Gastrocnemius medialis (tissue), 4 donors: ENCODE data around the gene TBCCD1. TPM values are rescaled to one million over a fixed set of nuclear protein-coding genes. Genes with fewer than 3 reads are reported as not detected.

Experiments used
- ATAC-seq, 2 donors: fragments of 150-250 bp; one replicate each; pipeline ENCODE4 v1.9.1; 2016
- DNase-seq, 2 donors: peaks; one replicate each; pipeline ENCODE4 v3.0.0-alpha.2; 2019
- H3K27ac ChIP-seq, 4 donors: fragments of 200-600 bp; sonication (generic); 1 replicate in 1 of 4; 2 replicates in 3 of 4; pipeline ENCODE4 v1.5.1; 2016 to 2018; ENCODE audit warnings: mild to moderate bottlenecking in 2 of 4, moderate library complexity in 1 of 4
- H3K27me3 ChIP-seq, 3 donors: fragments of 200-600 bp; sonication (generic) in 2 of 3; 1 replicate in 1 of 3; 2 replicates in 2 of 3; pipeline versions ENCODE4 v1.5.1 to v1.6.0; 2016 to 2019; ENCODE audit warnings: mild to moderate bottlenecking in 1 of 3, moderate library complexity in 1 of 3
- H3K36me3 ChIP-seq, 2 donors: fragments of 200-600 bp; sonication (generic) in 1 of 2; one replicate each; pipeline ENCODE4 v1.5.1; 2017 to 2018
- H3K4me1 ChIP-seq, 2 donors: fragments of 200-600 bp; sonication (generic) in 1 of 2; one replicate each; pipeline ENCODE4 v1.5.1; 2016 to 2017; ENCODE audit warnings: mild to moderate bottlenecking in 2 of 2
- H3K4me3 ChIP-seq, 4 donors: fragments of 200-600 bp; sonication (generic) in 3 of 4; 1 replicate in 1 of 4; 2 replicates in 3 of 4; pipeline ENCODE4 v1.5.1; 2016 to 2019; ENCODE audit warnings: mild to moderate bottlenecking in 2 of 4
- H3K9me3 ChIP-seq, 3 donors: fragments of 200-600 bp; sonication (generic) in 2 of 3; 1 replicate in 1 of 3; 2 replicates in 2 of 3; pipeline ENCODE4 v1.5.1; 2016 to 2019
- CTCF ChIP-seq, 5 experiments: fragments of 450-650 bp in 3 of 5; fragments of 200-600 bp in 2 of 5; sonication (generic) in 2 of 5; IDR thresholded peaks in 4 of 5; conservative IDR thresholded peaks in 1 of 5; 1 replicate in 4 of 5; 2 replicates in 1 of 5; pipeline ENCODE4 v1.5.1; 2016 to 2019; ENCODE audit warnings: antibody characterized with exemption in 5 of 5, mild to moderate bottlenecking in 3 of 5, moderate library complexity in 3 of 5
- POLR2A ChIP-seq, 2 donors: fragments of 450-650 bp; IDR thresholded peaks; one replicate each; pipeline ENCODE4 v1.6.1; 2017; ENCODE audit warnings: antibody characterized with exemption in 2 of 2, mild to moderate bottlenecking in 2 of 2, moderate library complexity in 2 of 2
- in situ Hi-C, 4 donors: fragments of 200-750 bp; cut with MboI; loops; one replicate each; pipeline versions ENCODE4 v1.15.0 to v1.8.0; 2017; ENCODE audit warnings: low sequenced_read_pairs in 4 of 4
- intact Hi-C: fragments of 100-400 bp; cut with DNase I; formaldehyde crosslinking; loops from one replicate; pipeline ENCODE4 v1.15.1; 2023; ENCODE audit warnings: low total_unique reads
- total RNA-seq, 4 donors: library from RNA; depleted of rRNA; stranded (reverse); fragments of >200 nt; gene quantifications; one replicate each; pipeline versions ENCODE4 v1.1.0 to v1.2.3, GENCODE V29; 2016

The TBCCD1 gene
- total RNA-seq, 4 donors from 2014 or later, result 7.3 to 10.7 (median 8.0) TPM

GRCh38 chr3:186592682-186593081 lies 25.5 kb upstream of the TBCCD1 start:
- in situ Hi-C loops, result no loop called here

GRCh38 chr3:186590580-186591295 lies 23.6 kb upstream of the TBCCD1 start:
- H3K36me3 ChIP-seq, result peaks cover 0 to 4% of the 10 kb centered on the region in 2 donors
- no peak for ATAC-seq
- no peak overlapping the region for H3K27ac ChIP-seq
- H3K4me3 ChIP-seq, result no peak overlapping the region
- intact Hi-C loops (no loop called here), in situ Hi-C loops (no loop called here)
- no peaks in the 10 kb centered on the region for H3K9me3 ChIP-seq
- H3K27me3 ChIP-seq, result no peaks in the 10 kb centered on the region
- no peak for DNase-seq
- H3K4me1 ChIP-seq, result no peaks in the 10 kb centered on the region
- TF ChIP-seq POLR2A (IDR thresholded peaks at IDR 0.05) (no peak), CTCF (IDR thresholded peaks at IDR 0.05 in 4 of 5, conservative IDR thresholded peaks at IDR 0.05 in 1 of 5) (no peak)

More at GRCh38 chr3:186592682-186593081, 25.5 kb upstream of the TBCCD1 start:
- Histone ChIP-seq H3K27ac (no peak overlapping the region), H3K4me1 (no peaks in the 10 kb centered on the region), H3K27me3 (no peaks in the 10 kb centered on the region), H3K4me3 (no peak overlapping the region), H3K9me3 (no peaks in the 10 kb centered on the region), H3K36me3 (no peaks in the 10 kb centered on the region)
- ATAC-seq (no peak), DNase-seq (no peak)
- TF ChIP-seq CTCF (IDR thresholded peaks at IDR 0.05 in 4 of 5, conservative IDR thresholded peaks at IDR 0.05 in 1 of 5) (no peak), POLR2A (IDR thresholded peaks at IDR 0.05) (no peak)
- intact Hi-C loops, result no loop called here

GRCh38 chr3:186589856-186590579 lies 22.9 kb upstream of the TBCCD1 start:
- no peaks in the 10 kb centered on the region for H3K4me1 ChIP-seq
- H3K4me3 ChIP-seq, result no peak overlapping the region
- intact Hi-C loops, result no loop called here
- TF ChIP-seq CTCF (IDR thresholded peaks at IDR 0.05 in 4 of 5, conservative IDR thresholded peaks at IDR 0.05 in 1 of 5), result no peak
- no peak for TF ChIP-seq POLR2A (IDR thresholded peaks at IDR 0.05)
- DNase-seq (no peak), ATAC-seq (no peak)
- in situ Hi-C loops, result no loop called here
- H3K27me3 ChIP-seq, result no peaks in the 10 kb centered on the region
- H3K9me3 ChIP-seq, result no peaks in the 10 kb centered on the region
- peaks cover 0 to 11% of the 10 kb centered on the region in 2 donors for H3K36me3 ChIP-seq
- no peak overlapping the region for H3K27ac ChIP-seq

GRCh38 chr3:186589121-186589520 lies 22.0 kb upstream of the TBCCD1 start:
- TF ChIP-seq CTCF (IDR thresholded peaks at IDR 0.05 in 4 of 5, conservative IDR thresholded peaks at IDR 0.05 in 1 of 5) (no peak), POLR2A (IDR thresholded peaks at IDR 0.05) (no peak)
- H3K27ac ChIP-seq, result no peak overlapping the region
- ATAC-seq (no peak), DNase-seq (no peak)
- in situ Hi-C loops, result no loop called here
- peaks cover 0 to 20% of the 10 kb centered on the region in 2 donors for H3K36me3 ChIP-seq
- intact Hi-C loops, result no loop called here
- no peaks in the 10 kb centered on the region for H3K27me3 ChIP-seq
- H3K4me1 ChIP-seq, result no peaks in the 10 kb centered on the region
- no peak overlapping the region for H3K4me3 ChIP-seq
- no peaks in the 10 kb centered on the region for H3K9me3 ChIP-seq
